Activated CD8-positive, alpha-beta memory T cell treated with anti-CD3 and anti-CD28 coated beads, Interleukin-2, amount 50 U/mL, for 48 hours (primary cell): ENCODE results near the gene SURF2.
"Not testable (repeated sequence)": the region's sequence is repeated elsewhere in the genome, so short reads cannot be mapped to it uniquely, and the experiment has no call there.

Source experiments
- DNase-seq: peaks from one replicate; pipeline ENCODE4 v3.0.0-alpha.2; 2020

The SURF2 gene

GRCh38 chr9:133379153-133380086, 23.1 kb downstream of the SURF2 start:
- no peak for DNase-seq

- no peak for DNase-seq
Observed at GRCh38 chr9:133380734-133381133, 24.4 kb downstream of the SURF2 start.

- no peak for DNase-seq
Observed at GRCh38 chr9:133382507-133383141, 26.3 kb downstream of the SURF2 start.

GRCh38 chr9:133383438-133383837, 27.1 kb downstream of the SURF2 start:
- no peak for DNase-seq

- no peak for DNase-seq
Observed at GRCh38 chr9:133384736-133385321, 28.5 kb downstream of the SURF2 start.

- no peak for DNase-seq
Observed at GRCh38 chr9:133385452-133385851, 29.1 kb downstream of the SURF2 start.

GRCh38 chr9:133386338-133386737, 30.0 kb downstream of the SURF2 start:
- DNase-seq, result no peak

- DNase-seq, result no peak
Observed at GRCh38 chr9:133387680-133388079, 31.3 kb downstream of the SURF2 start.

- DNase-seq, result no peak
Observed at GRCh38 chr9:133389025-133389557, 32.7 kb downstream of the SURF2 start.

GRCh38 chr9:133389562-133389961, 33.2 kb downstream of the SURF2 start:
- DNase-seq, result no peak

GRCh38 chr9:133390713-133391112, 34.4 kb downstream of the SURF2 start:
- no peak for DNase-seq

GRCh38 chr9:133391449-133391848, 35.1 kb downstream of the SURF2 start:
- DNase-seq, result not testable (repeated sequence)

GRCh38 chr9:133392308-133392707, 36.0 kb downstream of the SURF2 start:
- not testable (repeated sequence) for DNase-seq

GRCh38 chr9:133393399-133393798, 37.0 kb downstream of the SURF2 start:
- no peak for DNase-seq

- no peak for DNase-seq
Observed at GRCh38 chr9:133394687-133395271, 38.4 kb downstream of the SURF2 start.

GRCh38 chr9:133396952-133397351, 40.6 kb downstream of the SURF2 start:
- DNase-seq, result no peak

- no peak for DNase-seq
Observed at GRCh38 chr9:133397370-133397769, 41.0 kb downstream of the SURF2 start.

GRCh38 chr9:133397895-133398294, 41.5 kb downstream of the SURF2 start:
- DNase-seq, result no peak

GRCh38 chr9:133400292-133400691, 43.9 kb downstream of the SURF2 start:
- no peak for DNase-seq

GRCh38 chr9:133401588-133401987, 45.2 kb downstream of the SURF2 start:
- no peak for DNase-seq

GRCh38 chr9:133402689-133403088, 46.3 kb downstream of the SURF2 start:
- no peak for DNase-seq

- peak; percentile 73 for DNase-seq
Observed at GRCh38 chr9:133403766-133404453, 47.6 kb downstream of the SURF2 start.
